ENCODE measurements around the gene GPR39. TPM values are rescaled to one million over a fixed set of nuclear protein-coding genes. Genes with fewer than 3 reads are reported as not detected.

Gene GPR39
- polyA plus RNA-seq, 3 donors from 2014 or later, result not detected

DNA sequence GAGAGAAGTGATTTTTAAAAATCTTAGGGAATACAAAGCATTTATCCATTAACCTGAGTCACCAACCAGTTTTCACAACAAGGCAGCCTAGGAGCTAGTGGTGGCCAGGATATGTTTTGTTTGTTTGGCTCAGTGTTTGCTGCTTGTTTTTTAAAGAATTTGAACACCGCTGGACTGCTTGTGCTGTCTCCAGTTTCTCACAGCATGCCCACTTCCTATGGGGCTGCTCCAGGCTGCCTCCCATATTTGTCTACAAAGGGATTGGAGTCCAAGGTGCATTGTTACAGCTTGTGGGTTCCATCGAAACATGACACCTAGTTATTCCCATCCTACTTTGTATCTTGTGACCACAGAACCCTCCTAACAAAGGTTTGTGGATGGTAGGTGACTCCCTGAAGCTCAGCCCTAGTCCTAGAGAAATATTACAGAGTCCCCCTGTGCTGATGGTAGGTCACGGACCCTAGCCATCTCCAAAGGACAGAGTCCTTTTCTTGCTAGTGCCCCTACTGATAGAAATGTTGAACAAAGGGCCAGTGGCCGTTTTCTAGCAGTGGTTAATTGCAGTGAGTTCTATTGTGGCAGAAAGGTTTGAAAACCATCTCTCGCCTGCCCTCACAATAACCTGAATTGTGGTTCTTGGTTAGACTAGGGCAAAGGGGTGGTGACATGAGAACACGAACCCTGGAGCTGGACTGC lies 23.2 kb downstream of the GPR39 start:
- Mint-ChIP-seq H3K9me3 (peaks cover 0 to 28% (median 5%) of the 10 kb centered on the region in 6 donors), H3K27ac (no peak overlapping the region), H3K4me1 (no peaks in the 10 kb centered on the region), H3K36me3 (no peaks in the 10 kb centered on the region), H3K4me3 (no peak overlapping the region), H3K27me3 (ENCODE audit: low read depth in 3 of 3) (peaks cover 0 to 2% (median 2%) of the 10 kb centered on the region in 3 donors)
- DNase-seq, result no peak

DNA sequence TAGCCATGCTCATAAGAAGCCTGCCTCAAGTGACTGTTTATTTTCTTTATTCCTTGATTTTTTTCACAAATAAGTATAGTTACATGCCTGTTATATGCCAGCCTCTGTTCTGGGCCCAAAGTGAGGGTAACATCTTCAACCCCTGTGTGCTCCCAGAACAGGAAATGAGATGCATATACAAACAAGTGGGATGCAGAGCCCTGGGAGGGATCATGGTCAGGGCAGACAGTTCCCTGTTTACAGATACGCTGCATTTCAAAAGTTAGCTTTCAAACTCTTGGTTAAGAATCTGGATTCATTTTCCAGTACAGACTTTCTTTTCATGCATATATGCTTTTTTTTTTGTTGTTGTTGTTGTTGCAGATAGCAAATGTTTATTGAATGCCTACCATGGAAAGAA lies 24.4 kb downstream of the GPR39 start:
- Mint-ChIP-seq H3K27ac (no peak overlapping the region), H3K4me1 (no peaks in the 10 kb centered on the region)

DNA sequence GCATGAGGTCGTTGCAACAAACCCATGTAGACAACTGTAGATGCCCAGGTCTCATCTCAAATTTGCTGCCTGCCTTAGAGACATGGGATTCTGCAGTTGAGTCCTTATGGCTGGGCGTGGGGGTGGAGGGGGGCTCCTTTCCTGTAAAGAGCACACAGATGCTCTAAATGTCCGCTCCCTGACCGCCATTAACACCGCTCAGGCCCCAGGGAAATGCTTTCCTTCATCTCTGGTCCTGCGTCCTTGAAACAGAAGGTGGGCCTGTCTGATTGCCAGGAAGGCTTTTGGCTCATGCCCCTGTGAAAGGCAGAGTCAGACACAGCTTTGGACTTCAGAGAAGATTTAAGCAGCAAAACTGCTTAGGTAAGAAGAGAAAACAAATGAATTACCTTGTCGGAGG lies 25.7 kb downstream of the GPR39 start:
- no peak for DNase-seq
- no peak overlapping the region for H3K27ac Mint-ChIP-seq
- H3K4me3 Mint-ChIP-seq, result no peak overlapping the region
- peaks cover 0 to 4% (median 2%) of the 10 kb centered on the region in 3 donors for H3K27me3 Mint-ChIP-seq (ENCODE audit: low read depth in 3 of 3)
- H3K4me1 Mint-ChIP-seq, result no peaks in the 10 kb centered on the region
- peaks cover 0 to 15% (median 5%) of the 10 kb centered on the region in 6 donors for H3K9me3 Mint-ChIP-seq
- no peaks in the 10 kb centered on the region for H3K36me3 Mint-ChIP-seq

More for the DNA sequence above, 24.4 kb downstream of the GPR39 start:
- no peak for DNase-seq
- Mint-ChIP-seq H3K9me3 (peaks cover 0 to 22% (median 6%) of the 10 kb centered on the region in 6 donors), H3K36me3 (no peaks in the 10 kb centered on the region), H3K4me3 (no peak overlapping the region), H3K27me3 (ENCODE audit: low read depth in 3 of 3) (peaks cover 0 to 2% (median 2%) of the 10 kb centered on the region in 3 donors)

- H3K36me3 Mint-ChIP-seq, result no peaks in the 10 kb centered on the region
- no peak overlapping the region for H3K27ac Mint-ChIP-seq
- no peaks in the 10 kb centered on the region for H3K4me1 Mint-ChIP-seq
- no peak for DNase-seq
- peaks cover 0 to 3% (median 2%) of the 10 kb centered on the region in 3 donors for H3K27me3 Mint-ChIP-seq (ENCODE audit: low read depth in 3 of 3)
- peaks cover 0 to 12% (median 2%) of the 10 kb centered on the region in 6 donors for H3K9me3 Mint-ChIP-seq
- no peak overlapping the region for H3K4me3 Mint-ChIP-seq
These were observed 26.5 kb downstream of the GPR39 start for GRCh38 chr2:132443106-132443505.

DNA sequence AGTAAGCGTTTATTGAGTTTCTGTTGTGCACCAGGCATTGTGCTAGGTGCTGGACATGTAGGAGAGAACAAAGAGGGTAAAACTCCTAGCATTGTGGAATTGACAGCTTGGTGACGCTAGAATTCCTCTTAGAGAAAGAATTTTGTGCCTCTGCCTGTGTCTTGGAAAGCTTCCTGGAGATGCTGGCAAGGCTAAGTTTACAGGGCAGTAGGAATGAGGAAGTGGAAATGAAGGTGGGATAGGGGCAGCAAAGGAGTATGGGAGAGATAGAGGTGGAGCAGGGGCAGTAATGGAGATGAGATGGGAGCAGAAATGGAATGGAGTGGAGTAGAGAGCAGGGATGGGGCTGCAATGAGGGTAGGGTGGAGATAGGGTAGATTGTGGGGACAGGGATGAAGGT lies 29.8 kb downstream of the GPR39 start:
- no peak for DNase-seq

DNA sequence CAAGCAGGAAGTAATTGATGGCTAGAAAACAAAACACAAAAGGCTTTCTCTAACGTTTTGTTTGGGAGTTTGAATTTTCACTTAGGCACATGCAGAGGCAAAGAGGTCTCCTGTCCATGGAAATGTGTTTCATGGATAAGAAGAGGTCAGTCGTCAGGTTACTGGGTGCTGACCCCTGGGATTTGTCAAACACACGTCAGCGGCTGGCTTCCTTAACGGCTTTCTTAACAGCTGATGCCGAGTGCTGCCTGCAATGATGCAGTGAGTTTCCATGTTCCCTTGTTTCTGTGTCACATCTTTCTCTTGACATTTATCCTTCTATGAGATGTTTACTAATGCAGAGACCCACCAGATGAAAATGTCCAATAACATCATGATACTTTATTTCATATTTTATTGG lies 31.7 kb downstream of the GPR39 start:
- no peak for DNase-seq
- H3K27ac Mint-ChIP-seq, result no peak overlapping the region
- H3K4me3 Mint-ChIP-seq, result no peak overlapping the region
- H3K27me3 Mint-ChIP-seq (ENCODE audit: low read depth in 3 of 3), result peaks cover 0 to 4% (median 3%) of the 10 kb centered on the region in 3 donors
- no peaks in the 10 kb centered on the region for H3K36me3 Mint-ChIP-seq
- H3K9me3 Mint-ChIP-seq, result peaks cover 0 to 18% (median 6%) of the 10 kb centered on the region in 6 donors
- H3K4me1 Mint-ChIP-seq, result no peaks in the 10 kb centered on the region

More for the DNA sequence above, 29.8 kb downstream of the GPR39 start:
- Mint-ChIP-seq H3K27ac (no peak overlapping the region), H3K4me1 (no peaks in the 10 kb centered on the region), H3K4me3 (no peak overlapping the region), H3K9me3 (peaks cover 0 to 15% (median 2%) of the 10 kb centered on the region in 6 donors), H3K36me3 (no peaks in the 10 kb centered on the region), H3K27me3 (ENCODE audit: low read depth in 3 of 3) (peaks cover 0 to 4% (median 3%) of the 10 kb centered on the region in 3 donors)

GRCh38 chr2:132448771-132449170 lies 32.2 kb downstream of the GPR39 start:
- Mint-ChIP-seq H3K27ac (no peak overlapping the region), H3K9me3 (peaks cover 0 to 18% (median 6%) of the 10 kb centered on the region in 6 donors), H3K36me3 (no peaks in the 10 kb centered on the region), H3K4me3 (no peak overlapping the region), H3K27me3 (ENCODE audit: low read depth in 3 of 3) (peaks cover 0 to 4% (median 3%) of the 10 kb centered on the region in 3 donors), H3K4me1 (no peaks in the 10 kb centered on the region)
- no peak for DNase-seq

DNA sequence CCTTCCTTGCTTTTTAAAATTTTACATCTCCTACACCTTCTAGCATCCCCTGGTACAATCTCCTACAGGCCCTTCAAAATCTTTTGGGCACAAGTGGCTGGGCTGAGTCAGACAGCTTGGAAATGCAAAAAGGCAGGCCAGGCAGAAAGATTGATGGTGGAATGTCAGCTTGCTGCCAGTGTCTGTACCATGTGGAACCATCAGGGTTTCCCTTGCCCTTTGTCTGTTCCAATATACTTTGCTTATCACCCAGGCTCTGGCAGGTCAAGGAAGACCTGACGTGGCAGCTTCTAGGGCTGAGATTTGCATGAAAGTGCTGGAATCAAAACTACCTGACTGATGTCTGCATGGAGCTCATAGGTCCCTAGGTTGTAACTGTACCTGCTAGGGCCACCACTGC lies 33.3 kb downstream of the GPR39 start:
- Mint-ChIP-seq H3K27ac (no peak overlapping the region), H3K36me3 (no peaks in the 10 kb centered on the region), H3K27me3 (ENCODE audit: low read depth in 3 of 3) (peaks cover 0 to 3% (median 3%) of the 10 kb centered on the region in 3 donors), H3K4me1 (no peaks in the 10 kb centered on the region), H3K4me3 (no peak overlapping the region), H3K9me3 (peaks cover 2 to 18% (median 7%) of the 10 kb centered on the region in 6 donors)
- DNase-seq, result no peak

GRCh38 chr2:132460781-132461180 lies 44.2 kb downstream of the GPR39 start:
- Mint-ChIP-seq H3K4me3 (no peak overlapping the region), H3K9me3 (peaks cover 18 to 69% (median 29%) of the 10 kb centered on the region in 6 donors), H3K36me3 (peaks cover 0 to 9% (median 3%) of the 10 kb centered on the region in 3 donors), H3K4me1 (no peaks in the 10 kb centered on the region), H3K27ac (no peak overlapping the region), H3K27me3 (ENCODE audit: low read depth in 3 of 3) (peaks cover 0 to 2% (median 0%) of the 10 kb centered on the region in 3 donors)
- no peak for DNase-seq

DNA sequence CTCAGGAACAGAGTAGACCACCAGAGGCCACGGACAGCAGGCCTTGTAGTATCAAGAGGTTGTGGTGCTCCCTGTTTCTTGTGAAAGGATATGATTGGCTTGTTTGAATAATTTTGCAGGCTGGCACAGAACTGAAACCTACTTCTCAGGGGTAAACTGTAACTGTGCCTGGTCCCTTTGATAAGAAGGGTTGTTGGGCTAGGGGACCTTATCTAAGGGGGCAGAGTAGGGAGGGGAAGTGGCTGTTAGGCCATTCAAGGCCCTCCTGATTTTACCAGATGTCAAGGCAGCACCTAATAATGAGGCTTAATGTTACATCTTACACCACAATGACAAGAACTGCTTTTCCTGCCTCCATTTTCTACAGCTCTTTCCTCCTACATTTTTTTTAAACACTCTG lies 45.6 kb downstream of the GPR39 start:
- Mint-ChIP-seq H3K4me1 (no peaks in the 10 kb centered on the region), H3K27me3 (ENCODE audit: low read depth in 3 of 3) (peaks cover 0 to 2% (median 0%) of the 10 kb centered on the region in 3 donors), H3K36me3 (peaks cover 0 to 9% (median 3%) of the 10 kb centered on the region in 3 donors), H3K27ac (no peak overlapping the region), H3K4me3 (no peak overlapping the region), H3K9me3 (peaks cover 15 to 72% (median 30%) of the 10 kb centered on the region in 6 donors)
- no peak for DNase-seq

- Mint-ChIP-seq H3K36me3 (peaks cover 0 to 4% (median 0%) of the 10 kb centered on the region in 3 donors), H3K4me3 (no peak overlapping the region), H3K27me3 (ENCODE audit: low read depth in 3 of 3) (peaks cover 0 to 2% (median 0%) of the 10 kb centered on the region in 3 donors), H3K9me3 (peaks cover 15 to 69% (median 31%) of the 10 kb centered on the region in 6 donors), H3K4me1 (no peaks in the 10 kb centered on the region), H3K27ac (no peak overlapping the region)
- DNase-seq, result no peak
These were observed 47.1 kb downstream of the GPR39 start for GRCh38 chr2:132463719-132464118.

GRCh38 chr2:132465917-132466316 lies 49.3 kb downstream of the GPR39 start:
- Mint-ChIP-seq H3K9me3 (peaks cover 10 to 51% (median 22%) of the 10 kb centered on the region in 6 donors), H3K4me3 (no peak overlapping the region), H3K27ac (no peak overlapping the region), H3K27me3 (ENCODE audit: low read depth in 3 of 3) (peaks cover 0 to 2% (median 0%) of the 10 kb centered on the region in 3 donors), H3K4me1 (no peaks in the 10 kb centered on the region), H3K36me3 (no peaks in the 10 kb centered on the region)
- no peak for DNase-seq

- DNase-seq, result no peak
- H3K4me3 Mint-ChIP-seq, result no peak overlapping the region
- H3K27ac Mint-ChIP-seq, result no peak overlapping the region
- H3K36me3 Mint-ChIP-seq, result no peaks in the 10 kb centered on the region
- H3K9me3 Mint-ChIP-seq, result peaks cover 14 to 50% (median 21%) of the 10 kb centered on the region in 6 donors
- H3K4me1 Mint-ChIP-seq, result no peaks in the 10 kb centered on the region
- peaks cover 0 to 2% (median 0%) of the 10 kb centered on the region in 3 donors for H3K27me3 Mint-ChIP-seq (ENCODE audit: low read depth in 3 of 3)
These were observed 49.9 kb downstream of the GPR39 start for GRCh38 chr2:132466428-132467028.

Data from immature natural killer cell (primary cell).